ENCODE measurements around the gene BORCS6. TPM values are rescaled to one million over a fixed set of nuclear protein-coding genes. Genes with fewer than 3 reads are reported as not detected.

BORCS6 gene
- total and polyA plus RNA-seq, 9 of the 15 experiments (the other 6 are each of a cell fraction or from before 2014, with no cell fraction given): 0.01 to 7.4 (median 2.3) TPM

DNA sequence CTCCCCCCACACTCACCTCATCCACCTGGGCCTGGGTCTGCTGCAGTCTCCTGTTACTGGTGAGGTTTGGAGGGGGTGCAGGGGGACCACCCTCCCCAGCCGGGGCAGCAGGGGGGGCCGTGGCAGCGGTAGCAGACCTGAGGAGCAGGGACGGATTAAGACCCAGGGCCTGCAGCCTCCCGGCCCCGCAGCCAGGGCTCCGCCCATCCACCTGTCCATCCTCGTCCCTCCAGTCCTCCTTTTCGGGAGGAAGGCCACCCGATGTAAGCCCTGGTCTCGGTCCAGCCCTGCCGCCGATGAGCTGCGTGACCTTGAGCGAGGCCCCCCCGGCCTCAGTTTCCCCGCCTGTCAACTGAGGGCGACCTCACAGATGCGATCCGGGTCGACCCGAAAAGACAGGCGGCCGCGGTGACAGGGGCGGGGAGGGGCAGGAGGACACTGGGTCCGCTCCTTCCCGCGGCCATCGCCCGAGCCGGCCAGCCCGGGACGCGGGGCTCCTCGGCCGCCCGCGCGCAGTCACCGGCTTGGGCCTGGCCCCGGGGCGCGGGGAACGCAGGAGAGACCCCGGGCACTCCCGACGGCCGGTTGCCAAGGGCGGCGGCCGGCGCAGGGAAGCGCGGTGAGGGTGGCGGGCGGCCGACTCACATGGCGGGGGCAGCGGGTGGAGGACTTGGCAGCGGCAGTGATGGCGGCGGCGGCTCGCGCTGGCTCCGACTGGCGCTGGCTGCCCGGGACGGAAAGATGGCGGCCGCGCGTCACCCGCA is 27.6 kb downstream of the BORCS6 start, which contains the start of gene VAMP2 (continued):
- TF ChIP-seq, protein P1, sequence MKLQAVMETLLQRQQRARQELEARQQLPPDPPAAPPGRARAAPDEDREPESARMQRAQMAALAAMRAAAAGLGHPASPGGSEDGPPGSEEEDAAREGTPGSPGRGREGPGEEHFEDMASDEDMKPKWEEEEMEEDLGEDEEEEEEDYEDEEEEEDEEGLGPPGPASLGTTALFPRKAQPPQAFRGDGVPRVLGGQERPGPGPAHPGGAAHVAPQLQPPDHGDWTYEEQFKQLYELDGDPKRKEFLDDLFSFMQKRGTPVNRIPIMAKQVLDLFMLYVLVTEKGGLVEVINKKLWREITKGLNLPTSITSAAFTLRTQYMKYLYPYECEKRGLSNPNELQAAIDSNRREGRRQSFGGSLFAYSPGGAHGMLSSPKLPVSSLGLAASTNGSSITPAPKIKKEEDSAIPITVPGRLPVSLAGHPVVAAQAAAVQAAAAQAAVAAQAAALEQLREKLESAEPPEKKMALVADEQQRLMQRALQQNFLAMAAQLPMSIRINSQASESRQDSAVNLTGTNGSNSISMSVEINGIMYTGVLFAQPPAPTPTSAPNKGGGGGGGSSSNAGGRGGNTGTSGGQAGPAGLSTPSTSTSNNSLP (IDR thresholded peaks at IDR 0.05; ENCODE audit: borderline replicate concordance, low read depth, low read length): no peak
- TF ChIP-seq, protein P2, sequence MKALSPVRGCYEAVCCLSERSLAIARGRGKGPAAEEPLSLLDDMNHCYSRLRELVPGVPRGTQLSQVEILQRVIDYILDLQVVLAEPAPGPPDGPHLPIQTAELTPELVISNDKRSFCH (CRISPR knock-in tag; IDR thresholded peaks at IDR 0.05): no peak
- TF ChIP-seq, protein P2 (tag; IDR thresholded peaks at IDR 0.05): peak; percentile 36; the same call in 1 of the 2 replicates
- TF ChIP-seq NFIC (IDR thresholded peaks at IDR 0.05) (peak; percentile 33; the same call in 1 of the 2 replicates), ZFPM2 (CRISPR knock-in tag; IDR thresholded peaks at IDR 0.05) (no peak), NONO (IDR thresholded peaks at IDR 0.05; ENCODE audit: low read depth in 2 of 2, low read length in 1 of 2) (peak in 1 of 2 experiments; percentile 50; a peak in 2 of 4 replicates), ZBTB17 (CRISPR knock-in tag; IDR thresholded peaks at IDR 0.05) (no peak), FIP1L1 (IDR thresholded peaks at IDR 0.05; ENCODE audit: low read depth, low read length, poor library complexity, severe bottlenecking) (peak; percentile 44)
- TF ChIP-seq, protein P3, sequence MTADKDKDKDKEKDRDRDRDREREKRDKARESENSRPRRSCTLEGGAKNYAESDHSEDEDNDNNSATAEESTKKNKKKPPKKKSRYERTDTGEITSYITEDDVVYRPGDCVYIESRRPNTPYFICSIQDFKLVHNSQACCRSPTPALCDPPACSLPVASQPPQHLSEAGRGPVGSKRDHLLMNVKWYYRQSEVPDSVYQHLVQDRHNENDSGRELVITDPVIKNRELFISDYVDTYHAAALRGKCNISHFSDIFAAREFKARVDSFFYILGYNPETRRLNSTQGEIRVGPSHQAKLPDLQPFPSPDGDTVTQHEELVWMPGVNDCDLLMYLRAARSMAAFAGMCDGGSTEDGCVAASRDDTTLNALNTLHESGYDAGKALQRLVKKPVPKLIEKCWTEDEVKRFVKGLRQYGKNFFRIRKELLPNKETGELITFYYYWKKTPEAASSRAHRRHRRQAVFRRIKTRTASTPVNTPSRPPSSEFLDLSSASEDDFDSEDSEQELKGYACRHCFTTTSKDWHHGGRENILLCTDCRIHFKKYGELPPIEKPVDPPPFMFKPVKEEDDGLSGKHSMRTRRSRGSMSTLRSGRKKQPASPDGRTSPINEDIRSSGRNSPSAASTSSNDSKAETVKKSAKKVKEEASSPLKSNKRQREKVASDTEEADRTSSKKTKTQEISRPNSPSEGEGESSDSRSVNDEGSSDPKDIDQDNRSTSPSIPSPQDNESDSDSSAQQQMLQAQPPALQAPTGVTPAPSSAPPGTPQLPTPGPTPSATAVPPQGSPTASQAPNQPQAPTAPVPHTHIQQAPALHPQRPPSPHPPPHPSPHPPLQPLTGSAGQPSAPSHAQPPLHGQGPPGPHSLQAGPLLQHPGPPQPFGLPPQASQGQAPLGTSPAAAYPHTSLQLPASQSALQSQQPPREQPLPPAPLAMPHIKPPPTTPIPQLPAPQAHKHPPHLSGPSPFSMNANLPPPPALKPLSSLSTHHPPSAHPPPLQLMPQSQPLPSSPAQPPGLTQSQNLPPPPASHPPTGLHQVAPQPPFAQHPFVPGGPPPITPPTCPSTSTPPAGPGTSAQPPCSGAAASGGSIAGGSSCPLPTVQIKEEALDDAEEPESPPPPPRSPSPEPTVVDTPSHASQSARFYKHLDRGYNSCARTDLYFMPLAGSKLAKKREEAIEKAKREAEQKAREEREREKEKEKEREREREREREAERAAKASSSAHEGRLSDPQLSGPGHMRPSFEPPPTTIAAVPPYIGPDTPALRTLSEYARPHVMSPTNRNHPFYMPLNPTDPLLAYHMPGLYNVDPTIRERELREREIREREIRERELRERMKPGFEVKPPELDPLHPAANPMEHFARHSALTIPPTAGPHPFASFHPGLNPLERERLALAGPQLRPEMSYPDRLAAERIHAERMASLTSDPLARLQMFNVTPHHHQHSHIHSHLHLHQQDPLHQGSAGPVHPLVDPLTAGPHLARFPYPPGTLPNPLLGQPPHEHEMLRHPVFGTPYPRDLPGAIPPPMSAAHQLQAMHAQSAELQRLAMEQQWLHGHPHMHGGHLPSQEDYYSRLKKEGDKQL (CRISPR knock-in tag; IDR thresholded peaks at IDR 0.05; ENCODE audit: borderline replicate concordance): no peak
